Loucy (cell line): Measurements from ENCODE around the gene NCK1.

ENCODE experiments used
- H2AFZ ChIP-seq: fragments of 200-600 bp; sonication (generic); 2 replicates; pipeline ENCODE4 v1.6.0; 2016; ENCODE audit warnings: antibody characterized with exemption, mild to moderate bottlenecking, low read length, moderate library complexity
- H3F3A ChIP-seq: fragments of 200-600 bp; 2 replicates; pipeline ENCODE4 v1.6.0; 2016; ENCODE audit warnings: antibody characterized with exemption, low read depth, mild to moderate bottlenecking
- H3K27me3 ChIP-seq: fragments of 200-600 bp; sonication (generic); 2 replicates; pipeline ENCODE4 v1.6.1; 2014; ENCODE audit warnings: low read length, mild to moderate bottlenecking; ENCODE audit not compliant: insufficient read depth, poor library complexity, severe bottlenecking
- H3K36me3 ChIP-seq: fragments of 200-600 bp; sonication (generic); 2 replicates; pipeline ENCODE4 v1.6.1; 2016; ENCODE audit warnings: low read length; ENCODE audit not compliant: insufficient read depth
- H3K4me1 ChIP-seq: fragments of 200-600 bp; sonication (generic); 2 replicates; pipeline ENCODE4 v1.5.1; 2014; ENCODE audit warnings: low read length, mild to moderate bottlenecking; ENCODE audit not compliant: insufficient read depth, poor library complexity, severe bottlenecking
- H3K4me2 ChIP-seq: fragments of 200-600 bp; sonication (generic); 2 replicates; pipeline ENCODE4 v1.6.0; 2014; ENCODE audit warnings: antibody characterized with exemption, low read length, low read depth, mild to moderate bottlenecking; ENCODE audit not compliant: poor library complexity, severe bottlenecking
- H3K4me3 ChIP-seq: fragments of 200-600 bp; sonication (generic); 2 replicates; pipeline ENCODE4 v1.5.1; 2014; ENCODE audit warnings: low read length, mild to moderate bottlenecking, mixed read lengths; ENCODE audit not compliant: poor library complexity, severe bottlenecking
- H3K79me2 ChIP-seq: fragments of 200-600 bp; sonication (generic); 2 replicates; pipeline ENCODE4 v1.6.1; 2014; ENCODE audit warnings: low read length; ENCODE audit not compliant: insufficient read depth
- H3K9ac ChIP-seq: fragments of 200-600 bp; sonication (generic); 2 replicates; pipeline ENCODE4 v1.6.0; 2014; ENCODE audit warnings: mild to moderate bottlenecking, low read depth, low read length, moderate library complexity; ENCODE audit not compliant: poor library complexity, severe bottlenecking
- H3K9me2 ChIP-seq: fragments of 200-600 bp; sonication (generic); replicated peaks from 2 replicates; pipeline ENCODE4 v1.6.1; 2016; ENCODE audit warnings: low read depth, low read length, mixed read lengths
- H3K9me3 ChIP-seq: fragments of 200-600 bp; sonication (generic); 2 replicates; pipeline ENCODE4 v1.6.1; 2014; ENCODE audit warnings: mild to moderate bottlenecking, antibody characterized with exemption, low read length, low read depth; ENCODE audit not compliant: insufficient read depth
- H4K20me1 ChIP-seq: fragments of 200-600 bp; sonication (generic); 2 replicates; pipeline ENCODE4 v1.6.0; 2014; ENCODE audit warnings: antibody characterized with exemption, low read length, mild to moderate bottlenecking; ENCODE audit not compliant: insufficient read depth, poor library complexity, severe bottlenecking
- EZH2phosphoT487 ChIP-seq: fragments of 200-600 bp; IDR thresholded peaks from 2 replicates; pipeline ENCODE4 v1.6.1; 2018; ENCODE audit warnings: antibody characterized with exemption, mild to moderate bottlenecking, moderate library complexity, borderline replicate concordance
- TF ChIP-seq, protein P1 (sequence below): fragments of 200-600 bp; sonication (generic); conservative IDR thresholded peaks from 2 replicates; pipeline ENCODE4 v1.5.1; 2014; ENCODE audit warnings: mild to moderate bottlenecking, antibody characterized with exemption, low read length

NCK1 gene

DNA sequence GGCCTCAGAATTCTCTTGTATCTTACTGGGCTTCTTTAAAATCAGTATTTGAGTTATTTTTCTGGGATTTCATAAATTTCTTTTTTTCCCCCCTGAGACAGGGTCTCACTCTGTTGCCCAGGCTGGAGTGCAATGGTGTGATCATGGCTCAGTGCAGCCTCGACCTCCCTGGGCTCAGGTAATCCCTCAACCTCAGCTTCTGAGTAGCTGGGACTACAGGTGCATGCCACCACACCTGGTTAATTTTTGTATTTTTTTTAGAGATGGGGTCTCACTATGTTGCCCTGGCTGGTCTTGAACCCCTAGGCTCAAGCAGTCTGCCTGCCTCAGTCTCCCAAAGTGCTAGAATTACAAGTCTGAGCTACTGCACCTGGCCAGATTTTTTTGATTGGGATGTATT lies 43.5 kb downstream of the NCK1 start:
- no peak overlapping the region for H3K4me2 ChIP-seq
- peaks cover 73% of the 10 kb centered on the region for H4K20me1 ChIP-seq
- H3K36me3 ChIP-seq = peaks cover 13% of the 10 kb centered on the region; the same call in 1 of the 2 replicates
- peaks cover 17% of the 10 kb centered on the region; the same call in 1 of the 2 replicates for H3K9me3 ChIP-seq
- H3K4me3 ChIP-seq = no peak overlapping the region
- peaks cover 100% of the 10 kb centered on the region for H3K79me2 ChIP-seq
- TF ChIP-seq, protein P1, sequence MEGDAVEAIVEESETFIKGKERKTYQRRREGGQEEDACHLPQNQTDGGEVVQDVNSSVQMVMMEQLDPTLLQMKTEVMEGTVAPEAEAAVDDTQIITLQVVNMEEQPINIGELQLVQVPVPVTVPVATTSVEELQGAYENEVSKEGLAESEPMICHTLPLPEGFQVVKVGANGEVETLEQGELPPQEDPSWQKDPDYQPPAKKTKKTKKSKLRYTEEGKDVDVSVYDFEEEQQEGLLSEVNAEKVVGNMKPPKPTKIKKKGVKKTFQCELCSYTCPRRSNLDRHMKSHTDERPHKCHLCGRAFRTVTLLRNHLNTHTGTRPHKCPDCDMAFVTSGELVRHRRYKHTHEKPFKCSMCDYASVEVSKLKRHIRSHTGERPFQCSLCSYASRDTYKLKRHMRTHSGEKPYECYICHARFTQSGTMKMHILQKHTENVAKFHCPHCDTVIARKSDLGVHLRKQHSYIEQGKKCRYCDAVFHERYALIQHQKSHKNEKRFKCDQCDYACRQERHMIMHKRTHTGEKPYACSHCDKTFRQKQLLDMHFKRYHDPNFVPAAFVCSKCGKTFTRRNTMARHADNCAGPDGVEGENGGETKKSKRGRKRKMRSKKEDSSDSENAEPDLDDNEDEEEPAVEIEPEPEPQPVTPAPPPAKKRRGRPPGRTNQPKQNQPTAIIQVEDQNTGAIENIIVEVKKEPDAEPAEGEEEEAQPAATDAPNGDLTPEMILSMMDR = no peak
- no peak for TF ChIP-seq EZH2phosphoT487
- no peaks in the 10 kb centered on the region for H3K9me2 ChIP-seq
- H3F3A ChIP-seq = peaks cover 5% of the 10 kb centered on the region; the same call in 1 of the 2 replicates
- H2AFZ ChIP-seq = no peak overlapping the region
- no peak overlapping the region for H3K9ac ChIP-seq
- no peaks in the 10 kb centered on the region for H3K27me3 ChIP-seq
- H3K4me1 ChIP-seq = peaks cover 56% of the 10 kb centered on the region

DNA sequence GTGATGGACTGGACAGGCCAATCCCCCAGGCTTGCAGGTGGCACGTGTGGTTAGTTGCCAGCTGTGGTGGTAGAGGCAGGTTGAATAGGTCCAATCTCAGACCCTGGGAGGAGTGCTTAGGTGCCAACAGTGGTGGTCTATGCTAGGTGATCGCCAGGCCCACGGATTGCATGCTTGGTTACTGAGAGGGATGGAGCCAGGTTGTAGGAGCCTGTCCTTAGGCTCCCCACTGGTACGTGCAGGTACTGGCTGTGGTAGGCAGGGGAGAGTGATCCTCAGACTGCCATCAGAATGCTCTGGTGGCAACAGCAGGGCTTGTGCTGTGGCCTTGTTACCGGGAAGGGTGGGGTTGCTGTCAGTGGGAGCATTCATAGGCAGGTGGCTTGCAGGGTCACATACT lies 44.7 kb downstream of the NCK1 start:
- H3K27me3 ChIP-seq = no peaks in the 10 kb centered on the region
- H2AFZ ChIP-seq = no peak overlapping the region
- no peak overlapping the region for H3K4me3 ChIP-seq
- no peak for TF ChIP-seq EZH2phosphoT487
- TF ChIP-seq, protein P1 = no peak
- no peak overlapping the region for H3K4me2 ChIP-seq
- peaks cover 17% of the 10 kb centered on the region; the same call in 1 of the 2 replicates for H3K9me3 ChIP-seq
- H3K9ac ChIP-seq = no peak overlapping the region
- no peaks in the 10 kb centered on the region for H3K9me2 ChIP-seq
- peaks cover 5% of the 10 kb centered on the region; the same call in 1 of the 2 replicates for H3F3A ChIP-seq
- peaks cover 100% of the 10 kb centered on the region for H3K79me2 ChIP-seq
- peaks cover 71% of the 10 kb centered on the region for H4K20me1 ChIP-seq
- peaks cover 57% of the 10 kb centered on the region for H3K4me1 ChIP-seq
- peaks cover 13% of the 10 kb centered on the region; the same call in 1 of the 2 replicates for H3K36me3 ChIP-seq

DNA sequence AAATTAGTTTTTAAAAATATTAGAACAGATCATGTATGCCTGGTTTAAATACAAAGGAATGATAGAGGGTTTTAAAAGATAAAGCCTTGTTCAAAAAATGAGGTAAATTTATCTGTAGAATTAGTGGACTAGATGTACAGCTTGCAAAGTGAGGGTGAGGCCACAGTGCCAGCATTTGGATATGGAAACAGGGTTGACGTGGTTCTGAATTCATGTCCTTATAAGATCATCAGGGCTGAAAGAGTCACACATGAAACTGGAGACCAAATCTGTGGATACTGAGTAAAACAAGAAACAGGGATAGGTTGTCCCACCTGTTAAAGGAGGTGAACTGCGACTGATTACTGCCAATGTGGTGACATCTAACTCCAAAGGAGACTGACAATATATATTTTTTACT lies 46.3 kb downstream of the NCK1 start:
- H3K27me3 ChIP-seq = no peaks in the 10 kb centered on the region
- no peaks in the 10 kb centered on the region for H3K9me2 ChIP-seq
- TF ChIP-seq EZH2phosphoT487 = no peak
- TF ChIP-seq, protein P1 = no peak
- no peak overlapping the region for H2AFZ ChIP-seq
- H3K9ac ChIP-seq = no peak overlapping the region
- no peak overlapping the region for H3K4me3 ChIP-seq
- peaks cover 64% of the 10 kb centered on the region for H3K4me1 ChIP-seq
- H3K79me2 ChIP-seq = peaks cover 100% of the 10 kb centered on the region
- peaks cover 17% of the 10 kb centered on the region; the same call in 1 of the 2 replicates for H3K9me3 ChIP-seq
- peaks cover 5% of the 10 kb centered on the region; the same call in 1 of the 2 replicates for H3F3A ChIP-seq
- no peak overlapping the region for H3K4me2 ChIP-seq
- peaks cover 13% of the 10 kb centered on the region; the same call in 1 of the 2 replicates for H3K36me3 ChIP-seq
- H4K20me1 ChIP-seq = peaks cover 64% of the 10 kb centered on the region
